Activated effector memory CD4-positive, alpha-beta T cell treated with anti-CD3 and anti-CD28 coated beads, Interleukin-2, amount 50 U/mL, for 16 hours (primary cell): Measurements from ENCODE around the gene SULT2B1.
"Not testable (repeated sequence)": the region's sequence is repeated elsewhere in the genome, so short reads cannot be mapped to it uniquely, and the experiment has no call there.

Experiments used
- DNase-seq: peaks from one replicate; pipeline ENCODE4 v3.0.0-alpha.2; 2020

SULT2B1 gene

DNA sequence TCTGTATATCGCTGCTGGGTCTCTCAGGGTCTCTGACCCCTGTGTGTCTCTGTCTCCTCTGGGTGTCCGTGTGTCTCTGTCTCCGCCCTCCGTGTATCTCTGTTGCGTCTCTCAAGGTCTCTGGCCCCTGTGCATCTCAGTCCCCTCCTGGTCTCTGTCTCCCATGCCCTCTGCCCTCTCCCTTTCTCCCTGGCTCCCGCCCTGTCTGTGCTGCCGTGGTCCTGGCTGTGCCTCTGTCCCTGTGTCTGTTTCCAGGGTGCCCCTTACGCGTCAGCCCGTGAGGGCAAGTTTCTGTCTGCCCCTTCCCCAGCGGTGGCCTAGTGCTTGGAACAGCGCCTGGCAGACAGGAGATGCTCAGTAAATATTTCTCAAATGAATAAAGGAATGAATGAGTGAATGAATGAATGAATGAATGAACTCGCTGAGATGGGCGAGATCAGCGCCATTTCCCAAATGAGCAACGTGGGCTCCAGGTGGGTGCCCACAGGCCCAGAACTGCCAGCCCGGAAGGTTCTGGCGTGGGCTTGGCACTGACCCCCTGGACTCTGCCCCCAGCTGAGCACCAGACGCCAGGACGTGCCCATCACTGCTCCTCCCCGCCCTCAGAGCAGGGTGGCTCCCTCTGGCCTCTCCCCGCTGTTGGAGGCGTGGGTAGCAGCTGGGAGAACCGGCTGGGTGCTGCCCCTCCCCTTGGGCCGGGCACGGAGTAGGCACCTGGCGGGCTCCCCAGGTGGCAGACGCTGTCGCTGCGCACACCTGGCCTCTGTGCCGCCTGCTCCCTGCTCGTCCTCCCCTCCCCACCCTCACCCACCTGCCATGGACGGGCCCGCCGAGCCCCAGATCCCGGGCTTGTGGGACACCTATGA is at the start of gene SULT2B1:
Gene SULT2B1 (plus strand): TSS at position 736 of the 866 bp plus-strand sequence. CDS start 81 bp downstream, at position 817.
- DNase-seq = no peak

- DNase-seq = peak; percentile 88
Measured at GRCh38 chr19:48502350-48503018, 49.5 kb upstream of the SULT2B1 start.

- no peak for DNase-seq
Measured at GRCh38 chr19:48506138-48506733, 45.7 kb upstream of the SULT2B1 start.

- DNase-seq = no peak
Measured at GRCh38 chr19:48507911-48508439, 44.0 kb upstream of the SULT2B1 start.

- DNase-seq = no peak
Measured at GRCh38 chr19:48508729-48509411, 43.1 kb upstream of the SULT2B1 start.

DNA sequence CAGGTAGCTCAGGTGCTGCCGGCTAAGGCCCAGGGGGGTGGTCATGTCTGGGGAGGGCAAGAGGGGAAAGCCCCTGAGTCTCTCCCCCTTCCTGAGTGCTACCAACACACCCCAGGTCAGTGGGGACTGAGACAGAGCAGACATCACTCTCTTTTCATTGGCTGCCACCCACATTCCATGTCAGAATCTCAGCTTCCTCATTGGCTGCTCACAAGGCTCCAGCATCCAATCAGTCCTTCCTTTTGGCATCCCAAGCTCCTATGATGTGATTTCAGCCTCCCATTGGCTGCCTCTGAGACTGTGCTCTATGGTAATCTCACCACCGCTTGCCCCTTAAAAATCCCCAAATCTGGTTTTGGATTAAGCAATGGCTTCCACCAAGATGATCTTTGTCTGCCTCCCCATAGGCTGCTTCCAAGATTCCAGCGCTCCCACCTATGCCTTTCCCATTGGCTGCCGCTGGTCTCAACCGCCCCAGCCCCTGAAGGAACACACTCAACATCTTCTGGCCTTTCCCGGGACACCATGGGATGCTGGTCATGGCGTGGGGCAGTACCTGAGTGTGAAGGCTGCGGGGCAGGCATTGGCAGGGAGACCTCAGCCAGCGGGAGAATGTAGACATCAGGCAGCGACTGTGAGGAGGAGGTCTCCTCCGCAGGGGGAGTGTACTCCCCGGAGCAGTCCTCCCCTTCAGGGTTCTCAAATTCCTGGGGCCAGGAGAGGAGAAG is 42.3 kb upstream of the SULT2B1 start:
- DNase-seq = no peak

GRCh38 chr19:48510421-48511268 is 41.3 kb upstream of the SULT2B1 start:
- DNase-seq = peak; percentile 92

- DNase-seq = peak; percentile 74
Measured at GRCh38 chr19:48511321-48511731, 40.6 kb upstream of the SULT2B1 start.

- DNase-seq = peak; percentile 90
Measured at GRCh38 chr19:48511800-48512503, 40.0 kb upstream of the SULT2B1 start, which contains the start of gene LMTK3. LMTK3 (minus strand) TSS chr19:48511835; CDS start chr19:48511576, 259 bp downstream.

DNA sequence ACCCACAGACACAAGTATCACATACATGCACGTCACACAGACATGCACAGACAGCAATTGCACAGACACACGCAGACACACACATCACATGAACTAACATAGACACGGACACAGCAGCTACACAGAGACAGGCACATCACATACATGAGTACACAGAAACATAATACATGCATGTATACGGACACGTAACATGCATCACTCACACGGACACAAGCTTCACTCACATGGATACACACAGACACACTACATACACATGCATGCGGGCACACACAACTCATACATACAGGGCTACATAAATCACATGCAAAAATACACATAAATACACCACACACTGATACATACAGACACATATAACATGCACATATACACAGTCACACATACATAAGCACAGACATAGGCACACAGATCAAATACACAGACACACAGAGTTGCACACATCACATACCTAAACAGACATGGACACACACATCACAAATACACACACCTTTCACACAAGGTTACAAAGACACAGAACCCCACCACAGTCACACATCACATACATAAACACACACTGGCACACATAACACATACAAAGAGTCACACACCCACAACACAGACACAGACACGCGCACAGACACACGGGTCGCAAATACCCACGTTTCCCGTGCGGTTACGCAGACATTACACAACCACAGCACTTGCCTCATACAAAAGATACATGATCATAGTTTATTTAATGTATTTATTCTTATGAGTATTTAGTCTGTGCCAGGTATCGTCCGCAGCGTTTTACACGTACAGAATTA is 39.3 kb upstream of the SULT2B1 start:
- DNase-seq = no peak

DNA sequence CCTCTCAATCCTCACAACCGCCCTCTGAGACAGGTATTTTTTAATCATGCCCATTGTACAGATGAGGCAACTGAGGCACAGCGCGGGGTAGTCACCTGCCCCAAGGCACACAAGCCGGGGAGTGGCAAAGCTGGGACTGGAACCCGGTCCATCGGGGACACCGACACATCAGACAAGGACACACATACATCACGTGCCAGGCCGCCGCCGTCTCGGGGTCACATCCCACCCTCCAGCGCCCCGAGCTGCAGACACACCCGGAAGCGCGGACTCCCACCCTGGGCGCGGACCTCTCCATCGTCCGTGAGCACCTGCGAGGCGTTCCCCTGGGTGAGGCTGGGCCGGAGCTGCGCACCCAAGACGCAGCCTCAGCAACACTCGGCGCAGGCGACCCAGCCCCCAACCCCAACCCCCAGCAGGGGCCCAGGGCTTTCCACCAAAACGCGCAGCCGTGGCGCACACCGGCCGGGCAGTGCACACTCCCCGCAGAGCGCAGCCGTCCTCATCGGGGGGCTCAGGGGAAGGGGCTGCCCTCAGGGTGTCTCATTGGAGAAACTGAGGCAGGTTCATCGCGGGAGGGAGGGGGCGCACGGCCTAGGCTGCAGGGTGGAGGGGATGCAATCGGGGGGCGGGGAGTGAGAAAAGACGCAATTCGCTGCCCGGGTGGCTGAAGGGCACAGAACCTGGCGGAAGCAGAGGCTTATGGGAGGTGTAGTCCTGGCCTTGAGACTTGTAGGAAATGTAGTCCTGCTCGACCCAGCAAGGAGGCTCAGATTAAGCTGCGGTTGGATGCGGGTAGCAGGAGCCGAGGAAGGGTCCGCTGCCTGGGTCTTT is 38.5 kb upstream of the SULT2B1 start:
- peak; percentile 90 for DNase-seq

GRCh38 chr19:48514123-48514458 is 37.9 kb upstream of the SULT2B1 start:
- DNase-seq = no peak

DNA sequence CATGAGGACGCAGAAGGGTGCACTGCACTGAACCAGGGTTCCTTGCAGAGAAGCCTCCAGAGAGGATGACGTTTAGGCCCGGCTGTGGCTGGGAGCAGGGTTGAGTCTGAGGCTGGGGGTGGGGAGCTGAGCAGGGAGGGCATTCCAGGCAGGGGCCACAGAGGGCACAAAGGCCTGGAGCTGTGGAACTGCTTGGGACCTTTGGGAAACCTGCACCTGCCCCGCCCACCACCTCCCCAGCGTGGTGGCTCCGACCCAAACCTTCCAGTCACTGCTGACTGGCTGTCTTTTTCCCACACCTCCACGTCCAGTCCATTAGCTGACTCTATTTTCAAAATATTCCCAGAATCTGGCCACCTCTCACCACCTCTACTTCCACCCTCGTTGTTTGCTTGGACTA is 35.4 kb upstream of the SULT2B1 start:
- no peak for DNase-seq

DNA sequence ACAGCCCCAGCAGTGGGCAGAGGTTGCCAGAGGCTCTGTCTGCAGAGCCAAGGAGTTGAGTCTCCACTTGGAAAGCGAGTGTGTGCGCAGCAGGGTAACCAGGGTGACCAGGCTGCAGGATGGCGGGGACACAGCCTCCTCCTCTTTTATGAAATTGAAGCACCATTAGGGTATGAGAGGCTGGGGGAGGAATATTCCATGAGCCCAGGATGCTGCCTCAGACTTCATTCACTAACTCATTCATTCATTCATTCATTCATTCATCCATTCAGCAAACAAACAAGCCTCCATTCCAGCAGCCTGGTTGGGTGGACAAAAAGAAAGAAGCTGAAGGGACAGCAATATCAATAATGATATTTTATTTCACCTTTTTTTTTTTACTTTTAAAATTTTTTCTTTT is 33.8 kb upstream of the SULT2B1 start:
- DNase-seq = no peak

- not testable (repeated sequence) for DNase-seq
Measured at GRCh38 chr19:48519426-48519825, 32.5 kb upstream of the SULT2B1 start.

GRCh38 chr19:48520134-48520533 is 31.8 kb upstream of the SULT2B1 start:
- no peak for DNase-seq

GRCh38 chr19:48524221-48524620 is 27.8 kb upstream of the SULT2B1 start:
- DNase-seq = no peak

DNA sequence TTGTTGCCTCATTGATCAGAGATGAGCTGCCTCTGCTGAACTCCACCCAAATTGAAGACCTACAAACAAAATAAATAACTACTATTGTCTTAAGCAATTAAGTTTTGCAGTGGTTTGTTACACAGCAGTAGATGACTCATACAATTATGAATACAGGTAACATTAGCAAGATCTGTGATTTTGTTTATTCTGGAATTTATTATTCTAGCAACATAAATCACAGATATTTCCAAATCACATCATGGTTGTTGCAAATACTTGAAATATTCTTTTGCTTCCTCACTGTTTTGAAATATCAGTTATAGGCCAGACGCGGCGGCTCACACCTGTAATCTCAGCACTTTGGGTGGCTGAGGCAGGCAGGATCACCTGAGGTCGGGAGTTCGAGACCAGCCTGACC is 27.2 kb upstream of the SULT2B1 start:
- no peak for DNase-seq

GRCh38 chr19:48529156-48529555 is 22.8 kb upstream of the SULT2B1 start:
- DNase-seq = no peak
